H4 (cell line): ENCODE data around the gene IL20. TPM values are rescaled to one million over a fixed set of nuclear protein-coding genes. Genes with fewer than 3 reads are reported as not detected.

Source experiments
- DNase-seq: peaks from one replicate; pipeline ENCODE4 v3.0.0-alpha.2; 2015; ENCODE audit warnings: low spot score
- total RNA-seq: library from RNA; depleted of rRNA; stranded (reverse); fragments of >200 nt; shearing (Covaris generic); gene quantifications from 2 replicates; pipeline ENCODE4 v1.2.3, GENCODE V29; 2014

Gene IL20
- total RNA-seq, 1 experiment from 2014 or later = not detected

GRCh38 chr1:206878456-206878855 lies 13.0 kb downstream of the IL20 start:
- no peak for DNase-seq

GRCh38 chr1:206880314-206880713 lies 14.9 kb downstream of the IL20 start:
- no peak for DNase-seq

- DNase-seq = no peak
Observed at GRCh38 chr1:206882555-206882954, 17.1 kb downstream of the IL20 start.

- DNase-seq = no peak
Observed at GRCh38 chr1:206883160-206883559, 17.7 kb downstream of the IL20 start.

GRCh38 chr1:206883876-206884275 lies 18.5 kb downstream of the IL20 start:
- no peak for DNase-seq

- no peak for DNase-seq
Observed at GRCh38 chr1:206885341-206886060, 20.1 kb downstream of the IL20 start.

GRCh38 chr1:206886831-206887230 lies 21.4 kb downstream of the IL20 start:
- no peak for DNase-seq

GRCh38 chr1:206887701-206888100 lies 22.3 kb downstream of the IL20 start:
- DNase-seq = peak; percentile 38

- peak; percentile 89 for DNase-seq
Observed at GRCh38 chr1:206890125-206891060, 25.0 kb downstream of the IL20 start.

GRCh38 chr1:206891412-206891811 lies 26.0 kb downstream of the IL20 start:
- DNase-seq = peak; percentile 30

GRCh38 chr1:206892351-206892984 lies 27.0 kb downstream of the IL20 start:
- no peak for DNase-seq

- DNase-seq = no peak
Observed at GRCh38 chr1:206893380-206893779, 28.0 kb downstream of the IL20 start.

GRCh38 chr1:206895325-206895724 lies 29.9 kb downstream of the IL20 start:
- no peak for DNase-seq

- peak; percentile 83 for DNase-seq
Observed at GRCh38 chr1:206895837-206896242, 30.4 kb downstream of the IL20 start.

- peak; percentile 36 for DNase-seq
Observed at GRCh38 chr1:206896261-206896660, 30.8 kb downstream of the IL20 start.

- no peak for DNase-seq
Observed at GRCh38 chr1:206897175-206897574, 31.8 kb downstream of the IL20 start, which contains the start of gene IL24. Gene IL24 (plus strand): TSS chr1:206897443. CDS start chr1:206897833, 390 bp downstream.

GRCh38 chr1:206898089-206898914 lies 32.9 kb downstream of the IL20 start:
- DNase-seq = peak; percentile 61

GRCh38 chr1:206898915-206899431 lies 33.5 kb downstream of the IL20 start:
- no peak for DNase-seq

- DNase-seq = no peak
Observed at GRCh38 chr1:206899717-206900116, 34.3 kb downstream of the IL20 start.

- no peak for DNase-seq
Observed at GRCh38 chr1:206900149-206900548, 34.7 kb downstream of the IL20 start.

- DNase-seq = no peak
Observed at GRCh38 chr1:206901944-206902343, 36.5 kb downstream of the IL20 start.
